Natural killer cell treated with Interleukin-12 subunit alpha and Interleukin-12 subunit beta and Interleukin-15 and Interleukin-18, amount 100 ng/mL, for 72 hours (primary cell): ENCODE data around the gene TOP3B. TPM values are rescaled to one million over a fixed set of nuclear protein-coding genes. Genes with fewer than 3 reads are reported as not detected.
A peak's percentile ranks its signal among the peaks of the same experiment; 100 is the strongest.
"Not testable (repeated sequence)": the region's sequence is repeated elsewhere in the genome, so short reads cannot be mapped to it uniquely, and the experiment has no call there.

Experiments
- ATAC-seq, 2 donors: fragments of 150-1000 bp; cut with Tn5 transposase in 1 of 2; sonication (Bioruptor Pico), chemical (Tn5 transposase) in 1 of 2; 2 replicates each; pipeline ENCODE4 v1.10.0; 2021
- DNase-seq: peaks from one replicate; pipeline ENCODE4 v3.0.0; 2022; ENCODE audit warnings: low spot score
- H3K27ac Mint-ChIP-seq, 2 donors: 1 replicate in 1 of 2; 2 replicates in 1 of 2; pipeline ENCODE4 v1.8.0; 2022; ENCODE audit warnings: mixed read lengths in 2 of 2, mild to moderate bottlenecking in 1 of 2, moderate library complexity in 1 of 2
- H3K27me3 Mint-ChIP-seq, 2 donors: 1 replicate in 1 of 2; 2 replicates in 1 of 2; pipeline ENCODE4 v1.8.0; 2022; ENCODE audit warnings: mixed read lengths in 2 of 2
- H3K36me3 Mint-ChIP-seq: one replicate; pipeline ENCODE4 v1.8.0; 2022; ENCODE audit warnings: mixed read lengths
- H3K4me1 Mint-ChIP-seq, 2 donors: 1 replicate in 1 of 2; 2 replicates in 1 of 2; pipeline ENCODE4 v1.8.0; 2022; ENCODE audit warnings: low read depth in 2 of 2, mixed read lengths in 2 of 2, mild to moderate bottlenecking in 1 of 2
- H3K4me3 Mint-ChIP-seq: one replicate; pipeline ENCODE4 v1.8.0; 2022; ENCODE audit warnings: mixed read lengths
- H3K9me3 Mint-ChIP-seq: 2 replicates; pipeline ENCODE4 v1.8.0; 2022; ENCODE audit warnings: mixed read lengths
- total RNA-seq, 2 donors: library from RNA; stranded (reverse); gene quantifications; one replicate each; pipeline ENCODE4 v1.2.3, GENCODE V29; 2022

TOP3B gene
- total RNA-seq, 2 donors from 2014 or later: 45.3 to 83.5 TPM

GRCh38 chr22:21945453-21946261, 36.9 kb downstream of the TOP3B start:
- Mint-ChIP-seq H3K9me3 (no peaks in the 10 kb centered on the region), H3K4me1 (peaks cover 12 to 13% of the 10 kb centered on the region in 2 donors), H3K27me3 (no peaks in the 10 kb centered on the region), H3K4me3 (no peak overlapping the region), H3K36me3 (no peaks in the 10 kb centered on the region), H3K27ac (no peak overlapping the region)
- ATAC-seq (no peak), DNase-seq (no peak)

GRCh38 chr22:21944871-21945270, 37.7 kb downstream of the TOP3B start:
- DNase-seq: no peak
- no peaks in the 10 kb centered on the region for H3K27me3 Mint-ChIP-seq
- no peak overlapping the region for H3K4me3 Mint-ChIP-seq
- no peak for ATAC-seq
- no peaks in the 10 kb centered on the region for H3K9me3 Mint-ChIP-seq
- no peaks in the 10 kb centered on the region for H3K36me3 Mint-ChIP-seq
- no peak overlapping the region for H3K27ac Mint-ChIP-seq
- H3K4me1 Mint-ChIP-seq: peaks cover 12 to 13% of the 10 kb centered on the region in 2 donors

- Mint-ChIP-seq H3K4me1 (peaks cover 15 to 22% of the 10 kb centered on the region in 2 donors), H3K27ac (peak overlapping the region in 1 of 2 donors; percentile 43), H3K4me3 (no peak overlapping the region), H3K27me3 (no peaks in the 10 kb centered on the region), H3K9me3 (no peaks in the 10 kb centered on the region), H3K36me3 (no peaks in the 10 kb centered on the region)
- no peak for DNase-seq
- ATAC-seq: no peak
Measured at GRCh38 chr22:21943571-21944448, 38.8 kb downstream of the TOP3B start.

GRCh38 chr22:21942407-21943343, 39.9 kb downstream of the TOP3B start:
- H3K4me1 Mint-ChIP-seq: peaks cover 25 to 30% of the 10 kb centered on the region in 2 donors
- DNase-seq: no peak
- H3K27me3 Mint-ChIP-seq: no peaks in the 10 kb centered on the region
- no peak overlapping the region for H3K4me3 Mint-ChIP-seq
- H3K36me3 Mint-ChIP-seq: no peaks in the 10 kb centered on the region
- H3K9me3 Mint-ChIP-seq: no peaks in the 10 kb centered on the region
- no peak for ATAC-seq
- no peak overlapping the region for H3K27ac Mint-ChIP-seq

- Mint-ChIP-seq H3K27me3 (no peaks in the 10 kb centered on the region), H3K36me3 (no peaks in the 10 kb centered on the region), H3K27ac (peak overlapping the region in 1 of 2 donors; percentile 40), H3K9me3 (no peaks in the 10 kb centered on the region), H3K4me1 (peaks cover 31% of the 10 kb centered on the region in 2 donors), H3K4me3 (no peak overlapping the region)
- ATAC-seq: no peak
- DNase-seq: no peak
Measured at GRCh38 chr22:21941921-21942320, 40.7 kb downstream of the TOP3B start.

- H3K27ac Mint-ChIP-seq: peak overlapping the region in 1 of 2 donors; percentile 90
- DNase-seq: no peak
- ATAC-seq: no peak
- no peak overlapping the region for H3K4me3 Mint-ChIP-seq
- H3K27me3 Mint-ChIP-seq: no peaks in the 10 kb centered on the region
- H3K9me3 Mint-ChIP-seq: no peaks in the 10 kb centered on the region
- H3K4me1 Mint-ChIP-seq: peaks cover 36 to 37% of the 10 kb centered on the region in 2 donors
- no peaks in the 10 kb centered on the region for H3K36me3 Mint-ChIP-seq
Measured at GRCh38 chr22:21940521-21940920, 42.1 kb downstream of the TOP3B start.

- not testable (repeated sequence) for H3K36me3 Mint-ChIP-seq, H3K27me3 Mint-ChIP-seq, H3K4me3 Mint-ChIP-seq
Measured at GRCh38 chr22:21939935-21940334, 42.7 kb downstream of the TOP3B start.

GRCh38 chr22:21939461-21939913, 43.1 kb downstream of the TOP3B start:
- DNase-seq (no peak), ATAC-seq (no peak)
- Mint-ChIP-seq H3K27ac (peak overlapping the region; percentile 88 to 90), H3K9me3 (no peaks in the 10 kb centered on the region), H3K36me3 (no peaks in the 10 kb centered on the region), H3K4me1 (peaks cover 33 to 36% of the 10 kb centered on the region in 2 donors), H3K4me3 (peak overlapping the region; percentile 88), H3K27me3 (no peaks in the 10 kb centered on the region)

More at GRCh38 chr22:21939935-21940334, 42.7 kb downstream of the TOP3B start:
- ATAC-seq, H3K9me3 Mint-ChIP-seq, DNase-seq: not testable (repeated sequence)
- H3K4me1 Mint-ChIP-seq: peaks cover 35 to 36% of the 10 kb centered on the region in 2 donors
- peak overlapping the region in 1 of 2 donors; percentile 90 for H3K27ac Mint-ChIP-seq

GRCh38 chr22:21938906-21939305, 43.7 kb downstream of the TOP3B start:
- H3K4me3 Mint-ChIP-seq: peak overlapping the region; percentile 88
- no peaks in the 10 kb centered on the region for H3K9me3 Mint-ChIP-seq
- no peaks in the 10 kb centered on the region for H3K27me3 Mint-ChIP-seq
- no peak for ATAC-seq
- H3K27ac Mint-ChIP-seq: peak overlapping the region; percentile 88 to 90
- no peak for DNase-seq
- H3K4me1 Mint-ChIP-seq: peaks cover 33 to 36% of the 10 kb centered on the region in 2 donors
- H3K36me3 Mint-ChIP-seq: no peaks in the 10 kb centered on the region

- ATAC-seq: peak; percentile 96 to 97
- DNase-seq: peak; percentile 94
- Mint-ChIP-seq H3K4me3 (peak overlapping the region; percentile 88), H3K27ac (peak overlapping the region; percentile 88 to 90), H3K4me1 (peaks cover 33 to 36% of the 10 kb centered on the region in 2 donors), H3K27me3 (no peaks in the 10 kb centered on the region), H3K9me3 (no peaks in the 10 kb centered on the region), H3K36me3 (no peaks in the 10 kb centered on the region)
Measured at GRCh38 chr22:21938071-21938822, 44.3 kb downstream of the TOP3B start.

- peaks cover 33 to 36% of the 10 kb centered on the region in 2 donors for H3K4me1 Mint-ChIP-seq
- H3K36me3 Mint-ChIP-seq: no peaks in the 10 kb centered on the region
- DNase-seq: no peak
- H3K27me3 Mint-ChIP-seq: no peaks in the 10 kb centered on the region
- peak overlapping the region; percentile 88 to 90 for H3K27ac Mint-ChIP-seq
- ATAC-seq: no peak
- peak overlapping the region; percentile 88 for H3K4me3 Mint-ChIP-seq
- no peaks in the 10 kb centered on the region for H3K9me3 Mint-ChIP-seq
Measured at GRCh38 chr22:21937821-21938070, 44.8 kb downstream of the TOP3B start.

GRCh38 chr22:21937041-21937820, 45.4 kb downstream of the TOP3B start:
- H3K9me3 Mint-ChIP-seq: no peaks in the 10 kb centered on the region
- no peaks in the 10 kb centered on the region for H3K36me3 Mint-ChIP-seq
- H3K4me1 Mint-ChIP-seq: peaks cover 33 to 36% of the 10 kb centered on the region in 2 donors
- no peak for DNase-seq
- peak overlapping the region; percentile 88 to 90 for H3K27ac Mint-ChIP-seq
- H3K4me3 Mint-ChIP-seq: peak overlapping the region; percentile 88
- no peaks in the 10 kb centered on the region for H3K27me3 Mint-ChIP-seq
- no peak for ATAC-seq
